H9 (cell line): ENCODE results near the gene GAD1. TPM values are rescaled to one million over a fixed set of nuclear protein-coding genes. Genes with fewer than 3 reads are reported as not detected.

Experiments
- DNase-seq: peaks from one replicate; pipeline ENCODE4 v3.0.0-alpha.2; 2017
- H2AFZ ChIP-seq: one replicate; pipeline ENCODE4 v1.6.1; 2013; ENCODE audit warnings: mild to moderate bottlenecking, low read length, control low read depth, moderate library complexity
- H2AK5ac ChIP-seq: 2 replicates; pipeline ENCODE4 v1.6.1; 2013; ENCODE audit warnings: low read length, control low read depth, mixed read lengths; ENCODE audit not compliant: insufficient read length
- H2BK120ac ChIP-seq: one replicate; pipeline ENCODE4 v1.6.1; 2013; ENCODE audit warnings: low read depth, mild to moderate bottlenecking, low read length, control low read depth, inconsistent platforms; ENCODE audit not compliant: poor library complexity, severe bottlenecking
- H2BK12ac ChIP-seq: 2 replicates; pipeline ENCODE4 v1.6.1; 2013; ENCODE audit warnings: low read length, control low read depth, mixed read lengths, low read depth; ENCODE audit not compliant: insufficient read length
- H2BK15ac ChIP-seq: 2 replicates; pipeline ENCODE4 v1.6.1; 2013; ENCODE audit warnings: low read depth, low read length, control low read depth
- H2BK20ac ChIP-seq: one replicate; pipeline ENCODE4 v1.6.1; 2013; ENCODE audit warnings: low read depth, mild to moderate bottlenecking, low read length, control low read depth, inconsistent platforms; ENCODE audit not compliant: poor library complexity, severe bottlenecking
- H2BK5ac ChIP-seq: 2 replicates; pipeline ENCODE4 v1.6.1; 2013; ENCODE audit warnings: low read length, control low read depth, mixed read lengths; ENCODE audit not compliant: insufficient read length
- H3K14ac ChIP-seq: 2 replicates; pipeline ENCODE4 v1.6.1; 2013; ENCODE audit warnings: low read length, control low read depth; ENCODE audit not compliant: insufficient read depth
- H3K18ac ChIP-seq: 2 replicates; pipeline ENCODE4 v1.6.1; 2013; ENCODE audit warnings: low read depth, mild to moderate bottlenecking, mixed read lengths, low read length, control low read depth; ENCODE audit not compliant: insufficient read length
- H3K23ac ChIP-seq: 2 replicates; pipeline ENCODE4 v1.6.1; 2013; ENCODE audit warnings: low read length, control low read depth, mixed read lengths, low read depth; ENCODE audit not compliant: insufficient read length
- H3K23me2 ChIP-seq: 2 replicates; pipeline ENCODE4 v1.6.1; 2013; ENCODE audit warnings: low read depth, mild to moderate bottlenecking, mixed read lengths, low read length, control low read depth; ENCODE audit not compliant: insufficient read length, poor library complexity, severe bottlenecking
- H3K27ac ChIP-seq: 2 replicates; pipeline ENCODE4 v1.5.1; 2013; ENCODE audit warnings: low read length, control low read depth, mixed read lengths, low read depth; ENCODE audit not compliant: insufficient read length
- H3K27me3 ChIP-seq: 2 replicates; pipeline ENCODE4 v1.6.1; 2013; ENCODE audit warnings: low read length, control low read depth, inconsistent platforms; ENCODE audit not compliant: insufficient read depth
- H3K4ac ChIP-seq: 2 replicates; pipeline ENCODE4 v1.6.1; 2013; ENCODE audit warnings: low read depth, mild to moderate bottlenecking, control low read depth, inconsistent platforms, low read length, moderate library complexity
- H3K4me1 ChIP-seq: 2 replicates; pipeline ENCODE4 v1.6.1; 2013; ENCODE audit warnings: low read length, control low read depth, inconsistent platforms; ENCODE audit not compliant: insufficient read depth
- H3K4me2 ChIP-seq: 2 replicates; pipeline ENCODE4 v1.6.1; 2013; ENCODE audit warnings: low read length, control low read depth, mixed read lengths; ENCODE audit not compliant: insufficient read length, insufficient read depth
- H3K56ac ChIP-seq: 2 replicates; pipeline ENCODE4 v1.6.1; 2013; ENCODE audit warnings: low read depth, mild to moderate bottlenecking, mixed read lengths, low read length, control low read depth; ENCODE audit not compliant: insufficient read length
- H3K79me1 ChIP-seq: 2 replicates; pipeline ENCODE4 v1.6.1; 2013; ENCODE audit warnings: low read depth, mild to moderate bottlenecking, moderate library complexity, low read length, control low read depth, inconsistent platforms; ENCODE audit not compliant: insufficient read depth, poor library complexity, severe bottlenecking
- H3K79me2 ChIP-seq: 2 replicates; pipeline ENCODE4 v1.6.1; 2013; ENCODE audit warnings: low read length, control low read depth, inconsistent platforms; ENCODE audit not compliant: insufficient read depth
- H3K9ac ChIP-seq: 2 replicates; pipeline ENCODE4 v1.6.1; 2013; ENCODE audit warnings: low read length, control low read depth, mixed read lengths; ENCODE audit not compliant: insufficient read length; ENCODE audit errors: extremely low read depth
- H3K9me3 ChIP-seq: one replicate; pipeline ENCODE4 v1.6.1; 2013; ENCODE audit warnings: low read depth, low read length, inconsistent platforms; ENCODE audit not compliant: control insufficient read depth
- H3T11ph ChIP-seq: one replicate; pipeline ENCODE4 v1.6.1; 2013; ENCODE audit warnings: mild to moderate bottlenecking, low read length, control low read depth, inconsistent platforms
- H4K20me1 ChIP-seq: one replicate; pipeline ENCODE4 v1.6.1; 2013; ENCODE audit not compliant: control insufficient read depth, insufficient read length, insufficient read depth
- H4K5ac ChIP-seq: 2 replicates; pipeline ENCODE4 v1.6.1; 2013; ENCODE audit warnings: low read depth, mild to moderate bottlenecking, mixed read lengths, low read length, control low read depth; ENCODE audit not compliant: insufficient read length
- H4K8ac ChIP-seq: replicated peaks from 2 replicates; pipeline ENCODE4 v1.6.1; 2013; ENCODE audit warnings: low read length, control low read depth, mixed read lengths, low read depth; ENCODE audit not compliant: insufficient read length
- H4K91ac ChIP-seq: 2 replicates; pipeline ENCODE4 v1.6.1; 2013; ENCODE audit warnings: low read depth, mild to moderate bottlenecking, moderate library complexity, mixed read lengths, low read length, control low read depth; ENCODE audit not compliant: insufficient read length
- H3K27ac Mint-ChIP-seq, 3 experiments: 2 replicates in 2 of 3; 3 replicates in 1 of 3; pipeline ENCODE4 v1.8.0; 2020 to 2021; ENCODE audit warnings: mixed read lengths in 3 of 3, mild to moderate bottlenecking in 1 of 3, moderate library complexity in 1 of 3
- H3K27me3 Mint-ChIP-seq: 2 replicates; pipeline ENCODE4 v1.8.0; 2021; ENCODE audit warnings: low read depth, mild to moderate bottlenecking, moderate library complexity, mixed read lengths
- H3K36me3 Mint-ChIP-seq, 3 experiments: 2 replicates in 2 of 3; 3 replicates in 1 of 3; pipeline ENCODE4 v1.8.0; 2020 to 2021; ENCODE audit warnings: low read depth in 3 of 3, mixed read lengths in 3 of 3; ENCODE audit not compliant: insufficient read depth in 1 of 3
- H3K4me1 Mint-ChIP-seq, 2 experiments: 2 replicates each; pipeline ENCODE4 v1.8.0; 2020; ENCODE audit warnings: mixed read lengths in 2 of 2
- H3K4me3 Mint-ChIP-seq, 2 experiments: 2 replicates in 1 of 2; 3 replicates in 1 of 2; pipeline ENCODE4 v1.8.0; 2020 to 2021; ENCODE audit warnings: mild to moderate bottlenecking in 2 of 2, mixed read lengths in 2 of 2, moderate library complexity in 1 of 2
- H3K9me3 Mint-ChIP-seq, 2 experiments: 2 replicates in 1 of 2; 3 replicates in 1 of 2; pipeline ENCODE4 v1.8.0; 2020; ENCODE audit warnings: mild to moderate bottlenecking in 2 of 2, mixed read lengths in 2 of 2, moderate library complexity in 1 of 2
- total RNA-seq: library from RNA; stranded (reverse); gene quantifications from 2 replicates; pipeline ENCODE4 v1.2.1, GENCODE V29; 2021
- TF ChIP-seq, protein P1 (sequence below): fragments of 200-600 bp; sonication (generic); conservative IDR thresholded peaks from 3 replicates; pipeline ENCODE4 v1.8.0; 2021; ENCODE audit warnings: antibody characterized with exemption, mild to moderate bottlenecking

GAD1 gene
- total RNA-seq, 1 experiment from 2014 or later = 1.8 TPM

DNA sequence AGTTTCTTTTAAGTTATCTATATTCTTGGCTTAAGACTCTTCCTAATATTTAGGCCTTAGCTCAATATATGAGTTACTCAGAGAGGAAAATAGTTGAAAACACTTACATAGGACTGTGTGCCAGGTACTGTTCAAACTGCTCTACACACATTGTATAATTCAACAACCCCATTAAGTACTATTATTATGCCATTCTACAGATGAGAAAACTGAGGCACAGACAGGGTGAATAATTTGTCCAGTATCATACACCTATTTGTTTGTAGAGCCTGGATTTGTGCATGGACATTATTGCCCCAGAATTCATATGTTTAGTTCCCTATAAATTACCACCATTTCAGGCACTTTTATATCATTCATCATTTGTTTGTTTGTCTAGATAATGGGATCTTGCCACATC lies 17.7 kb upstream of the GAD1 start:
- no peak overlapping the region for H2AFZ ChIP-seq
- TF ChIP-seq, protein P1, sequence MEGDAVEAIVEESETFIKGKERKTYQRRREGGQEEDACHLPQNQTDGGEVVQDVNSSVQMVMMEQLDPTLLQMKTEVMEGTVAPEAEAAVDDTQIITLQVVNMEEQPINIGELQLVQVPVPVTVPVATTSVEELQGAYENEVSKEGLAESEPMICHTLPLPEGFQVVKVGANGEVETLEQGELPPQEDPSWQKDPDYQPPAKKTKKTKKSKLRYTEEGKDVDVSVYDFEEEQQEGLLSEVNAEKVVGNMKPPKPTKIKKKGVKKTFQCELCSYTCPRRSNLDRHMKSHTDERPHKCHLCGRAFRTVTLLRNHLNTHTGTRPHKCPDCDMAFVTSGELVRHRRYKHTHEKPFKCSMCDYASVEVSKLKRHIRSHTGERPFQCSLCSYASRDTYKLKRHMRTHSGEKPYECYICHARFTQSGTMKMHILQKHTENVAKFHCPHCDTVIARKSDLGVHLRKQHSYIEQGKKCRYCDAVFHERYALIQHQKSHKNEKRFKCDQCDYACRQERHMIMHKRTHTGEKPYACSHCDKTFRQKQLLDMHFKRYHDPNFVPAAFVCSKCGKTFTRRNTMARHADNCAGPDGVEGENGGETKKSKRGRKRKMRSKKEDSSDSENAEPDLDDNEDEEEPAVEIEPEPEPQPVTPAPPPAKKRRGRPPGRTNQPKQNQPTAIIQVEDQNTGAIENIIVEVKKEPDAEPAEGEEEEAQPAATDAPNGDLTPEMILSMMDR = no peak
- no peak overlapping the region for H2BK120ac ChIP-seq
- no peak overlapping the region for H2BK5ac ChIP-seq
- no peak overlapping the region for H3K23ac ChIP-seq
- H3K56ac ChIP-seq = no peak overlapping the region
- H3K14ac ChIP-seq = no peak overlapping the region
- no peaks in the 10 kb centered on the region for H3K79me2 ChIP-seq
- Mint-ChIP-seq H3K27ac (no peak overlapping the region), H3K36me3 (no peaks in the 10 kb centered on the region), H3K27me3 (no peaks in the 10 kb centered on the region), H3K9me3 (no peaks in the 10 kb centered on the region), H3K4me1 (no peaks in the 10 kb centered on the region), H3K4me3 (no peak overlapping the region)
- no peak overlapping the region for H3K9ac ChIP-seq
- no peaks in the 10 kb centered on the region for H4K20me1 ChIP-seq
- no peak overlapping the region for H4K8ac ChIP-seq
- no peaks in the 10 kb centered on the region for H3K27me3 ChIP-seq
- H3K9me3 ChIP-seq = no peaks in the 10 kb centered on the region
- H3K18ac ChIP-seq = no peak overlapping the region
- no peak overlapping the region for H2BK20ac ChIP-seq
- H4K5ac ChIP-seq = no peak overlapping the region
- H3K23me2 ChIP-seq = no peaks in the 10 kb centered on the region
- H2BK12ac ChIP-seq = no peak overlapping the region
- H3K4ac ChIP-seq = no peak overlapping the region
- no peak overlapping the region for H3K4me2 ChIP-seq
- DNase-seq = no peak
- no peak overlapping the region for H4K91ac ChIP-seq
- no peak overlapping the region for H2BK15ac ChIP-seq
- no peaks in the 10 kb centered on the region for H3K4me1 ChIP-seq
- no peaks in the 10 kb centered on the region for H3K79me1 ChIP-seq
- H2AK5ac ChIP-seq = no peak overlapping the region
- H3T11ph ChIP-seq = no peak overlapping the region
- no peak overlapping the region for H3K27ac ChIP-seq
